DOHH2 (cell line): ENCODE measurements around the gene INPP4B.

ENCODE experiments used
- EZH2phosphoT487 ChIP-seq: fragments of 200-600 bp; sonication (generic); IDR thresholded peaks from 2 replicates; pipeline ENCODE4 v1.6.1; 2017; ENCODE audit warnings: borderline replicate concordance, mild to moderate bottlenecking, antibody characterized with exemption, low read length, moderate library complexity, mixed read lengths
- TF ChIP-seq, protein P1 (sequence below): fragments of 200-600 bp; sonication (generic); IDR thresholded peaks from one replicate; pipeline ENCODE4 v1.5.1; 2014; ENCODE audit warnings: antibody characterized with exemption, mild to moderate bottlenecking, low read depth, low read length; ENCODE audit not compliant: poor library complexity, severe bottlenecking

DNA sequence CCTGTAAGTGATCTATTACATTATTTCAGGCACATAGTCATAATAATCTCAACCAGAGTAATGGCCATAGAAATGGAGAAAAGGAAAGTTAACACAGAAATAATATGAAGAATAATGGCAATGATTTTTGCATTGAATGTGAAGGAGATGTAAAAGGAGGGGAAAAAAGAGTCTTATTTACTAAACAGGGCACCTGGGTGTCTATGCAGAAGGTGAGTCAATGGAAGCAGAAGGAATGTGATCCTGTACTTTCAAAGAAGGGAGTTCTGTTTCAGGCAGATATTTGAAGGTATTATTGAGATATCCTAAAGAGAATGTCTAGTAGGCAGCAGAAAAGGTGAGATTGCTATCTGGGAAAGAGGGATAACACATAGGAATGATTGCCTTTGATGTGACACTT is 279.9 kb downstream of the INPP4B start:
- TF ChIP-seq, protein P1, sequence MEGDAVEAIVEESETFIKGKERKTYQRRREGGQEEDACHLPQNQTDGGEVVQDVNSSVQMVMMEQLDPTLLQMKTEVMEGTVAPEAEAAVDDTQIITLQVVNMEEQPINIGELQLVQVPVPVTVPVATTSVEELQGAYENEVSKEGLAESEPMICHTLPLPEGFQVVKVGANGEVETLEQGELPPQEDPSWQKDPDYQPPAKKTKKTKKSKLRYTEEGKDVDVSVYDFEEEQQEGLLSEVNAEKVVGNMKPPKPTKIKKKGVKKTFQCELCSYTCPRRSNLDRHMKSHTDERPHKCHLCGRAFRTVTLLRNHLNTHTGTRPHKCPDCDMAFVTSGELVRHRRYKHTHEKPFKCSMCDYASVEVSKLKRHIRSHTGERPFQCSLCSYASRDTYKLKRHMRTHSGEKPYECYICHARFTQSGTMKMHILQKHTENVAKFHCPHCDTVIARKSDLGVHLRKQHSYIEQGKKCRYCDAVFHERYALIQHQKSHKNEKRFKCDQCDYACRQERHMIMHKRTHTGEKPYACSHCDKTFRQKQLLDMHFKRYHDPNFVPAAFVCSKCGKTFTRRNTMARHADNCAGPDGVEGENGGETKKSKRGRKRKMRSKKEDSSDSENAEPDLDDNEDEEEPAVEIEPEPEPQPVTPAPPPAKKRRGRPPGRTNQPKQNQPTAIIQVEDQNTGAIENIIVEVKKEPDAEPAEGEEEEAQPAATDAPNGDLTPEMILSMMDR = no peak
- no peak for TF ChIP-seq EZH2phosphoT487
